HepG2 (cell line): ENCODE results near the gene FYB1. TPM values are rescaled to one million over a fixed set of nuclear protein-coding genes. Genes with fewer than 3 reads are reported as not detected.
A peak's percentile ranks its signal among the peaks of the same experiment; 100 is the strongest.

Source experiments
- ATAC-seq: fragments of 200-7000 bp; cut with Tn5 transposase; 3 replicates; pipeline ENCODE4 v1.9.1; 2020; ENCODE audit warnings: mild to moderate bottlenecking, moderate library complexity
- BruUV-seq: library from RNA; stranded (reverse); fragments of 400-500 nt; replicated peaks from 2 replicates; lab custom pipeline; 2021; lab: Mats Ljungman, UMichigan
- CTCF ChIA-PET: fragments of 300-600 bp; formaldehyde crosslinking; extraction: SDS; loops from one replicate; lab custom pipeline; 2021; ENCODE audit warnings: low total read pairs, inconsistent platforms, low intra/inter-chr PET ratio; lab: Yijun Ruan, JAX
- POLR2A ChIA-PET: fragments of 350-600 bp; sonication (Branson Sonifier 250); formaldehyde crosslinking; loops from one replicate; lab custom pipeline; 2020; ENCODE audit warnings: antibody characterized with exemption, inconsistent platforms; lab: Yijun Ruan, JAX
- DNase-seq: peaks from one replicate; pipeline ENCODE4 v3.0.0-alpha.2; 2015; ENCODE audit warnings: low spot score
- FAIRE-seq: peaks from 3 replicates; lab custom pipeline; 2011; peaks lifted over from hg19 to GRCh38; lab: Jason Lieb, UNC
- H2AFZ ChIP-seq: one replicate; pipeline ENCODE4 v1.6.1; 2011; ENCODE audit warnings: low read length, inconsistent platforms
- H3K27ac ChIP-seq: fragments of 300-600 bp; 3 replicates; pipeline ENCODE4 v1.8.0; 2011; ENCODE audit warnings: mixed run types, mild to moderate bottlenecking, mixed read lengths, low read length, inconsistent platforms; ENCODE audit not compliant: insufficient read depth; ENCODE audit errors: extremely low read length
- H3K27me3 ChIP-seq, 2 experiments: fragments of 200-600 bp in 1 of 2; 2 replicates in 1 of 2; 3 replicates in 1 of 2; pipeline versions ENCODE4 v1.6.0 to v1.8.0; 2011; ENCODE audit warnings: low read length in 2 of 2, mild to moderate bottlenecking in 2 of 2, moderate library complexity in 2 of 2, inconsistent platforms in 1 of 2; ENCODE audit not compliant: insufficient read depth in 2 of 2, control insufficient read depth in 1 of 2
- H3K36me3 ChIP-seq, 2 experiments: fragments of 200-600 bp in 1 of 2; replicated peaks in 1 of 2; 2 replicates in 1 of 2; 3 replicates in 1 of 2; pipeline versions ENCODE4 v1.5.1 to v1.8.0; 2011; ENCODE audit warnings: low read length in 2 of 2, inconsistent platforms in 1 of 2; ENCODE audit not compliant: insufficient read depth in 2 of 2, control insufficient read depth in 1 of 2
- H3K4me1 ChIP-seq: 2 replicates; pipeline ENCODE4 v1.5.1; 2012; ENCODE audit warnings: low read length, inconsistent platforms; ENCODE audit not compliant: insufficient read depth
- H3K4me2 ChIP-seq: 2 replicates; pipeline ENCODE4 v1.6.0; 2011; ENCODE audit warnings: low read depth, low read length, inconsistent platforms
- H3K4me3 ChIP-seq, 3 experiments: fragments of 200-600 bp in 1 of 3; sonication (generic), shearing (Covaris generic) in 1 of 3; replicated peaks in 1 of 3; 2 replicates each; pipeline ENCODE4 v1.5.1; 2011 to 2016; ENCODE audit warnings: low read length in 3 of 3, inconsistent platforms in 2 of 3, low read depth in 2 of 3, mild to moderate bottlenecking in 2 of 3, control low read depth in 1 of 3, mixed read lengths in 1 of 3; ENCODE audit not compliant: insufficient read depth in 1 of 3
- H3K79me2 ChIP-seq: one replicate; pipeline ENCODE4 v1.6.1; 2011; ENCODE audit warnings: low read length, inconsistent platforms; ENCODE audit not compliant: insufficient read depth
- H3K9ac ChIP-seq: 2 replicates; pipeline ENCODE4 v1.6.0; 2011; ENCODE audit warnings: mild to moderate bottlenecking, low read depth, low read length, inconsistent platforms; ENCODE audit not compliant: insufficient read depth
- H3K9me3 ChIP-seq: 2 replicates; pipeline ENCODE4 v1.5.1; 2012; ENCODE audit warnings: mild to moderate bottlenecking, low read length
- H4K20me1 ChIP-seq: 2 replicates; pipeline ENCODE4 v1.6.0; 2011; ENCODE audit warnings: inconsistent platforms, mild to moderate bottlenecking, low read length, moderate library complexity; ENCODE audit not compliant: insufficient read depth
- CEBPB ChIP-seq: IDR thresholded peaks from 2 replicates; pipeline ENCODE4 v1.6.1; 2011; ENCODE audit warnings: low read depth, low read length, improper control_type of control experiment, borderline replicate concordance
- GATAD2A ChIP-seq: IDR thresholded peaks from 2 replicates; pipeline ENCODE4 v1.6.1; 2016
- PATZ1 ChIP-seq: sonication (generic); formaldehyde crosslinking; IDR thresholded peaks from 2 replicates; pipeline ENCODE4 v1.4.0; 2020; ENCODE audit warnings: missing genetic modification reagents
- TAF15 ChIP-seq: fragments of 200-400 bp; formaldehyde crosslinking; IDR thresholded peaks from one replicate; pipeline ENCODE4 v1.6.1; 2018; ENCODE audit warnings: mild to moderate bottlenecking, low read depth, low read length; ENCODE audit not compliant: poor library complexity, severe bottlenecking
- ZNF232 ChIP-seq: sonication (generic); formaldehyde crosslinking; IDR thresholded peaks from 2 replicates; pipeline ENCODE4 v1.4.0; 2020; ENCODE audit warnings: missing genetic modification reagents, borderline replicate concordance
- ZUFSP ChIP-seq: sonication (generic); formaldehyde crosslinking; IDR thresholded peaks from 2 replicates; pipeline ENCODE4 v1.9.0; 2021; ENCODE audit warnings: missing genetic modification reagents, mild to moderate bottlenecking, borderline replicate concordance
- WGBS: methylation state at CpG from one replicate; pipeline ENCODE4 v1.1.6; 2017; ENCODE audit warnings: low lambda C conversion rate; 5-methylcytosine and 5-hydroxymethylcytosine counted together
- in situ Hi-C: cut with HindIII; loops from 2 replicates; pipeline ENCODE4 v1.10.0; 2017; ENCODE audit warnings: low pct_unique_long_range_greater_than_20kb; ENCODE audit not compliant: extremely low pct_ligation_motif_present
- intact Hi-C: fragments of 100-400 bp; cut with micrococcal nuclease; formaldehyde crosslinking; loops from one replicate; pipeline ENCODE4 v1.10.0; 2022; ENCODE audit not compliant: unreplicated experiment
- polyA plus RNA-seq, 8 experiments: library from polyadenylated mRNA; depleted of rRNA in 3 of 8; stranded (reverse) in 7 of 8; unstranded in 1 of 8; fragments of >200 nt; fragmentation: Illumina TruSeq in 4 of 8; extraction: Trizol in 4 of 8; gene quantifications; 2 replicates each; pipeline versions ENCODE4 v1.2.1 to v1.2.3, GENCODE V29; 2011 to 2016; ENCODE audit warnings: low read depth in 4 of 8, missing spikeins in 1 of 8, mixed read lengths in 1 of 8; ENCODE audit not compliant: insufficient read depth in 1 of 8
- total RNA-seq, 5 experiments: library from RNA; depleted of rRNA; stranded (reverse); fragments of >200 nt; fragmentation: Illumina TruSeq; extraction: Trizol; gene quantifications; 2 replicates each; pipeline ENCODE4 v1.2.3, GENCODE V29; 2016; ENCODE audit warnings: low read depth in 1 of 5

FYB1 gene
- total and polyA plus RNA-seq, 2 of the 13 experiments (the other 11 are each of a cell fraction or from before 2014, with no cell fraction given), result 0.03 TPM; not detected in 1

GRCh38 chr5:39137391-39137790 is 82.0 kb downstream of the FYB1 start:
- Histone ChIP-seq H3K36me3 (no peaks in the 10 kb centered on the region), H3K27ac (no peak overlapping the region), H4K20me1 (no peaks in the 10 kb centered on the region), H3K9me3 (no peaks in the 10 kb centered on the region), H3K27me3 (no peaks in the 10 kb centered on the region; a peak in 1 of 5 replicates), H3K79me2 (no peaks in the 10 kb centered on the region), H3K9ac (no peak overlapping the region), H3K4me2 (no peak overlapping the region), H3K4me1 (0 out of 2 replicates have a peak, but pooled peaks cover 5% of the 10 kb centered on the region), H3K4me3 (no peak overlapping the region), H2AFZ (no peak overlapping the region)
- TF ChIP-seq ZUFSP, result no peak
- no peak for TF ChIP-seq GATAD2A (CRISPR knock-in tag)
- TF ChIP-seq TAF15, result no peak
- no peak for TF ChIP-seq PATZ1 (CRISPR knock-in tag)
- intact Hi-C loops (no loop called here), in situ Hi-C loops (no loop called here)
- DNase-seq, result no peak
- CTCF ChIA-PET, result no interaction called here
- ATAC-seq, result no peak
- no peak for FAIRE-seq
- BruUV-seq, result no TSS peak
- 53% methylated on average over 2 of the region's 2 CpGs for WGBS
- POLR2A ChIA-PET, result no interaction called here

GRCh38 chr5:39132792-39133191 is 86.6 kb downstream of the FYB1 start:
- no peaks in the 10 kb centered on the region for H3K27me3 ChIP-seq
- no peak for FAIRE-seq
- H3K27ac ChIP-seq, result no peak overlapping the region
- WGBS, result 7% methylated on average over 3 of the region's 3 CpGs
- TF ChIP-seq ZNF232 (CRISPR knock-in tag), result no peak
- peak; percentile 40; the same call in 1 of the 2 replicates for TF ChIP-seq CEBPB
- POLR2A ChIA-PET, result no interaction called here
- ATAC-seq, result no peak; the same call in 2 of the 3 replicates
- H2AFZ ChIP-seq, result no peak overlapping the region
- no peaks in the 10 kb centered on the region for H3K36me3 ChIP-seq
- H3K4me2 ChIP-seq, result no peak overlapping the region
- H3K9ac ChIP-seq, result no peak overlapping the region
- H4K20me1 ChIP-seq, result no peaks in the 10 kb centered on the region
- H3K9me3 ChIP-seq, result no peaks in the 10 kb centered on the region
- CTCF ChIA-PET, result no interaction called here
- no peaks in the 10 kb centered on the region for H3K79me2 ChIP-seq
- no peak overlapping the region for H3K4me3 ChIP-seq
- in situ Hi-C loops (no loop called here), intact Hi-C loops (no loop called here)
- no TSS peak for BruUV-seq
- DNase-seq, result peak; percentile 6
- 0 out of 2 replicates have a peak, but pooled peaks cover 5% of the 10 kb centered on the region for H3K4me1 ChIP-seq
